ENCODE measurements around the gene RASSF5. TPM values are rescaled to one million over a fixed set of nuclear protein-coding genes. Genes with fewer than 3 reads are reported as not detected.

The RASSF5 gene
- total RNA-seq, 4 donors from 2014 or later: 7.4 to 35.5 (median 10.0) TPM

DNA sequence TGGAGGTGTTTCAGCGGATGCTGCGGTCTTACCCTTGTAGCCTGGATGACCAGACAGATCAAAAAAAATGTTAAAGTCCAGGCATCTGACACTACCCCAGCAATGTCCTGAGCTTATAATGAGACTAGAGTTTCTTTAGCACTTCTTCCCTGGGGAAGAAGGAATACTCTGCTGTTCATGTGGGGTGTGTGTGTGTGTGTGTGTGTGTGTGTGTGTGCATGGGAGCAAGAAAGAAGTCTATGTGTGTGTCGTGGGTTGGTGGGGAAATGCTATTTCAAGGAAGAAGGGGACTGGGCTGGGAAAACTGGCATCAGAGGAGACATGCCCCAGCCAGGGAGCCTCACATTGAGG lies 3.0 kb upstream of the RASSF5 start:
- no peaks in the 10 kb centered on the region for H3K36me3 ChIP-seq
- H3K27me3 ChIP-seq: peaks cover 0 to 14% of the 10 kb centered on the region in 2 donors
- H3K9me3 ChIP-seq: no peaks in the 10 kb centered on the region
- TF ChIP-seq POLR2A (IDR thresholded peaks at IDR 0.05): no peak
- no peak for TF ChIP-seq CTCF (IDR thresholded peaks at IDR 0.05)
- H3K27ac ChIP-seq: no peak overlapping the region
- peak in 1 of 3 donors; percentile 2 for DNase-seq
- peaks cover 0 to 25% (median 12%) of the 10 kb centered on the region in 4 donors for H3K4me1 ChIP-seq
- no peak overlapping the region for H3K4me3 ChIP-seq

DNA sequence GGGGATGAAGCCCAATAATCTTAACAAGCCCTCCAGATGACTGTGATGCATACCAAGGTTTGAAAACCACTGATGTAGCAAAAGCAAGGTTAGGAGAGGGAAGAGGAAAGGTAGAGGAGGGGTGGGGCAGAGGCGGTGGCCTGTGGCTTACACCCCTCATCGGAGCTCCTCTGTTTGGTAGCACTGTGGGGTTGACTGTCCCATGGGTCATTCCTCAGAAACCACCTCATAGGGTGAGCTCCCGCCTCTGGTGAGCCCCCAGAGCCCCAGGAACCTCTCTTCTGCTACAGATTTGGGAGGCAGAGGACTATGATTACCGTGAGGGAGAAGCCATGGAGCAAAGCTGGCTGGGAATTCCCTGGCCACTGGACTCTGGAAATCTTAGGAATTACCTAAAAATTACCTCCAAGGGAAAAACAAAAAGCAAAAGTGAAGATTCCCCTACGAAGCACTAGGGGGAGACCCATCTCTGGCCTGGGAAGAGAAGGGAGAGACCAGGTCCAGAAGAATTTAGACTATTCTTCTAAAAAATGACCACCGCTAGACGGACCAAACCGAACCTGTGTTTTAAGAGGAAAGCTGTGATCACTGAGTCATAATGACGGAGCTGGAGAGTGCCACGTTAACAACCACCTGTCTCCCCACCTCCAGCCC lies 1.5 kb upstream of the RASSF5 start:
- Histone ChIP-seq H3K9me3 (no peaks in the 10 kb centered on the region), H3K4me1 (peaks cover 0 to 25% (median 12%) of the 10 kb centered on the region in 4 donors), H3K36me3 (no peaks in the 10 kb centered on the region), H3K27me3 (peaks cover 0 to 14% of the 10 kb centered on the region in 2 donors), H3K4me3 (no peak overlapping the region), H3K27ac (peak overlapping the region in 1 of 4 donors; percentile 75)
- TF ChIP-seq POLR2A (IDR thresholded peaks at IDR 0.05) (no peak), CTCF (IDR thresholded peaks at IDR 0.05) (peak in 3 of 6 experiments; percentile 16 to 33 (median 29))
- DNase-seq: no peak

- peak in 1 of 3 donors; percentile 59 for DNase-seq
- Histone ChIP-seq H3K4me3 (peak overlapping the region; percentile 60 to 72 (median 66)), H3K27me3 (peaks cover 0 to 14% of the 10 kb centered on the region in 2 donors), H3K4me1 (peaks cover 0 to 25% (median 12%) of the 10 kb centered on the region in 4 donors), H3K27ac (peak overlapping the region in 2 of 4 donors; percentile 32 to 75), H3K36me3 (no peaks in the 10 kb centered on the region), H3K9me3 (no peaks in the 10 kb centered on the region)
- TF ChIP-seq POLR2A (IDR thresholded peaks at IDR 0.05) (no peak), CTCF (IDR thresholded peaks at IDR 0.05) (no peak)
These were observed 687 bp upstream of the RASSF5 start for GRCh38 chr1:206506405-206507283.

DNA sequence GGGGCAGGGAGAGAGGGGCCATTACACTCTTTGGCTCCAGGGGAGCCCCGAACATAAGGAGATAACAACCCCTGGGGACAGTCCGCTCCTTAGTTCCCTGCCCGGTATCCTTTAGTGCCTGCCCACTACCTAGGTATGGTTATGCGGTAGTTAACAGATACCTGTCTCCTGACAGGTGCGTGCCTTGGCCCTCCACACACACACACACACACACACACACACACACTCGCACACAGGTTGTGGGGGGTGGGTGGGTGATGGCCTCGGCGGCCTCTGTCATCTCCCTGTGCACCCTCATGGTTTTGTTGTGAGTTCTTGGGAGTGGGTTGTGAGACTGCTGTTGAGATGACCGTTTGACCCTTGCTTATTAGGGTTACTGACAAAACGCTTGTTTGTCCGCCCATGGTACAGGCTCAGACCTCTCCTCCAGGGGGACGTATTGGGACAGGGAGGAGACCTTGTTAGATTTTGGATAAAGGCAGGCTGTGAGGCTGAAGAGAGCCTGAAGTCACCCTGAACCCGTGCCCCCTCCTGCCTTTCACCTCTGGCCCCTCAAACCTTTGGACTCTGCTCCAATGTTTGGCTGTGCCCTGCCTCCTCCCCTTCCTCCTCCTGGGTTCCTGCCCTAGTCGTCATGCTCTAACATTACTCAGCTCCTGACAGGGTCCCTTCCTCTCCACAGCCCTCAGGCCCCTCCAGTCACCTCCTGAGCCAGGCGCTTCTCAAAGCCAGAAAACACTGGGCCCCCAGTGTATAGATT lies 979 bp downstream of the RASSF5 start:
- peak overlapping the region; percentile 60 to 72 (median 66) for H3K4me3 ChIP-seq
- H3K9me3 ChIP-seq: no peaks in the 10 kb centered on the region
- H3K4me1 ChIP-seq: peaks cover 0 to 39% (median 12%) of the 10 kb centered on the region in 4 donors
- H3K27me3 ChIP-seq: peaks cover 0 to 14% of the 10 kb centered on the region in 2 donors
- peak overlapping the region in 2 of 4 donors; percentile 32 to 75 for H3K27ac ChIP-seq
- TF ChIP-seq CTCF (IDR thresholded peaks at IDR 0.05) (no peak), POLR2A (IDR thresholded peaks at IDR 0.05) (no peak)
- no peak for DNase-seq
- H3K36me3 ChIP-seq: no peaks in the 10 kb centered on the region

DNA sequence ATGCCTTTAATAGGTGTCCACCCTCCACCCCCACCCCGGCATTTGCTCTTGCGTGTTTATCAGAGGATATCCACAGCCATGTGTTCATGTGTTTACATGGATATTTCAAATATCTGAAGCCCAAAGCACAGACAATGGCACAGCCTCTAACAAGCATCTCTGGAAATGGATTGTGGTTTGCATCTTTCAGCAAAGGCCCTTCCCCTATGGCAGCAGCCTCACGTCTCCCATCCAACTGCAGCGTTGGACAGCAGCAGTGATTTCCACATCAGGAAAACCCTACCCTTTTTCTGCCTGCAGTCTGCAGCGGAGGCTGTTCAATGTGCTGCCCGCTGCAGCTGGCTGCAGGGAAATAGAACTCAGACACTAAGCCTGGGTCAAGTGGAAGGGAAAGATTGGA lies 1.6 kb downstream of the RASSF5 start:
- H3K36me3 ChIP-seq: no peaks in the 10 kb centered on the region
- no peak overlapping the region for H3K27ac ChIP-seq
- TF ChIP-seq CTCF (IDR thresholded peaks at IDR 0.05) (no peak), POLR2A (IDR thresholded peaks at IDR 0.05) (no peak)
- peaks cover 0 to 14% of the 10 kb centered on the region in 2 donors for H3K27me3 ChIP-seq
- peaks cover 0 to 44% (median 12%) of the 10 kb centered on the region in 4 donors for H3K4me1 ChIP-seq
- peak in 1 of 3 donors; percentile 38 for DNase-seq
- peak overlapping the region in 1 of 4 donors; percentile 62 for H3K4me3 ChIP-seq
- H3K9me3 ChIP-seq: no peaks in the 10 kb centered on the region

Data from Peyer's patch (tissue), 4 donors.